Progenitor cell of endocrine pancreas (in vitro differentiated cells): Measurements from ENCODE around the gene TADA3. TPM values are rescaled to one million over a fixed set of nuclear protein-coding genes. Genes with fewer than 3 reads are reported as not detected.

Experiments
- DNase-seq: peaks from one replicate; pipeline ENCODE4 v3.0.0; 2021; ENCODE audit warnings: low spot score; ENCODE audit not compliant: unreplicated experiment
- H3K27ac Mint-ChIP-seq: 2 replicates; pipeline ENCODE4 v1.8.0; 2021; ENCODE audit warnings: mild to moderate bottlenecking, moderate library complexity, mixed read lengths
- H3K27me3 Mint-ChIP-seq: 2 replicates; pipeline ENCODE4 v1.8.0; 2021; ENCODE audit warnings: mixed read lengths
- H3K36me3 Mint-ChIP-seq: 2 replicates; pipeline ENCODE4 v1.8.0; 2022; ENCODE audit warnings: mixed read lengths; ENCODE audit not compliant: insufficient read depth
- H3K4me1 Mint-ChIP-seq: 2 replicates; pipeline ENCODE4 v1.8.0; 2021; ENCODE audit warnings: low read depth, mixed read lengths
- H3K4me3 Mint-ChIP-seq: 2 replicates; pipeline ENCODE4 v1.8.0; 2021; ENCODE audit warnings: low read depth, mild to moderate bottlenecking, moderate library complexity, mixed read lengths
- H3K9me3 Mint-ChIP-seq: 2 replicates; pipeline ENCODE4 v1.8.0; 2021; ENCODE audit warnings: low read depth, mixed read lengths
- total RNA-seq: library from RNA; stranded (reverse); gene quantifications from 2 replicates; pipeline ENCODE4 v1.2.1, GENCODE V29; 2021
- TF ChIP-seq, protein P1 (sequence below): fragments of 200-600 bp; sonication (generic); IDR thresholded peaks from one replicate; pipeline ENCODE4 v1.5.0; 2021; ENCODE audit warnings: antibody characterized with exemption, mild to moderate bottlenecking; ENCODE audit not compliant: unreplicated experiment

TADA3 gene
- total RNA-seq, 1 donor from 2014 or later, result 70.8 TPM

DNA sequence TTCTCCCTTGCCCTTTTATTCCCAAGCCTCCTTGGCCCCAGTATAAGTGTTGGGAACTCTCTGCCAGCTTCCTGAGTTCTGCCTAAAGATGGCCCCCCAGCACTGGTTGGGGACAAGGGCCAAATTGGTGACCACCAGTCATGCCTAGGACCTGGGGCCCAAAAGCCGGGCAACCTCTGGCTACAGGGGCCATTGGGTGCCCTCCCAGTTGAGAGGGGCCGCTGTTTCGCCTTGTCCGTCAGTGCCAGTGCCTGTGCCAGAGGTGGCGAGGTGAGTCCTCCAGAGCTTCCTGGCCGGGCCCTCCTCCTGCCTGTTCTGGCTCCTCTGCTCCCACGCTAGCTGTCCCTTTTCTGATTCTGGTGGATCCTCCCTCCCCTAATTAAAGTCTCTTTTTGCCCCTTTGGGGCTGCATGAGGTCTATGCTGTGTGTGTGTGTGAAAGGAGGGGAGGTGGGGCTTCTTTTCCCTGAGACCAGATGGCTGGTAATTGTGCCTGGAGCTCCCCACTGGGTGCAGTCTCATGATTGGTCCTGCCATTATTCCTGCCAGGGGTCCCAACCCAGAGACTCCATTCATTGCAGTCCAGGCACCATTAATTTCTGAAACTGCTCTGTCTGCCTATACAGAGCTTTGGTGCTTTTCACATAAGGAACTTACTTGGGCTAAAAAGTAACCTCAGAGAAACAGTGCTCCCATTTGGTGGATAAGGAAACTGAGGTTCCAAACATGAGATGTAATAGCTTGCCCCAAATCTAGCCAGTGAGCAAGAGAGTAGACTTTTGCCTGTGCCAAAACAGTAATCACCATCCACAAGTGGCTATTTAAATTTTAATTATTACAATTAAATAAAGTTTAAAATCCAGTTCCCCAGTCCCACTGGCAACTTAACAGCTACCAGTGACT, 14.7 kb upstream of the TADA3 start:
- H3K36me3 Mint-ChIP-seq, result peaks cover 15% of the 10 kb centered on the region
- H3K27ac Mint-ChIP-seq, result no peak overlapping the region
- TF ChIP-seq, protein P1, sequence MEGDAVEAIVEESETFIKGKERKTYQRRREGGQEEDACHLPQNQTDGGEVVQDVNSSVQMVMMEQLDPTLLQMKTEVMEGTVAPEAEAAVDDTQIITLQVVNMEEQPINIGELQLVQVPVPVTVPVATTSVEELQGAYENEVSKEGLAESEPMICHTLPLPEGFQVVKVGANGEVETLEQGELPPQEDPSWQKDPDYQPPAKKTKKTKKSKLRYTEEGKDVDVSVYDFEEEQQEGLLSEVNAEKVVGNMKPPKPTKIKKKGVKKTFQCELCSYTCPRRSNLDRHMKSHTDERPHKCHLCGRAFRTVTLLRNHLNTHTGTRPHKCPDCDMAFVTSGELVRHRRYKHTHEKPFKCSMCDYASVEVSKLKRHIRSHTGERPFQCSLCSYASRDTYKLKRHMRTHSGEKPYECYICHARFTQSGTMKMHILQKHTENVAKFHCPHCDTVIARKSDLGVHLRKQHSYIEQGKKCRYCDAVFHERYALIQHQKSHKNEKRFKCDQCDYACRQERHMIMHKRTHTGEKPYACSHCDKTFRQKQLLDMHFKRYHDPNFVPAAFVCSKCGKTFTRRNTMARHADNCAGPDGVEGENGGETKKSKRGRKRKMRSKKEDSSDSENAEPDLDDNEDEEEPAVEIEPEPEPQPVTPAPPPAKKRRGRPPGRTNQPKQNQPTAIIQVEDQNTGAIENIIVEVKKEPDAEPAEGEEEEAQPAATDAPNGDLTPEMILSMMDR, result no peak
- no peak overlapping the region for H3K4me3 Mint-ChIP-seq
- H3K9me3 Mint-ChIP-seq, result no peaks in the 10 kb centered on the region
- DNase-seq, result no peak
- peaks cover 13% of the 10 kb centered on the region for H3K27me3 Mint-ChIP-seq
- peaks cover 9% of the 10 kb centered on the region for H3K4me1 Mint-ChIP-seq

DNA sequence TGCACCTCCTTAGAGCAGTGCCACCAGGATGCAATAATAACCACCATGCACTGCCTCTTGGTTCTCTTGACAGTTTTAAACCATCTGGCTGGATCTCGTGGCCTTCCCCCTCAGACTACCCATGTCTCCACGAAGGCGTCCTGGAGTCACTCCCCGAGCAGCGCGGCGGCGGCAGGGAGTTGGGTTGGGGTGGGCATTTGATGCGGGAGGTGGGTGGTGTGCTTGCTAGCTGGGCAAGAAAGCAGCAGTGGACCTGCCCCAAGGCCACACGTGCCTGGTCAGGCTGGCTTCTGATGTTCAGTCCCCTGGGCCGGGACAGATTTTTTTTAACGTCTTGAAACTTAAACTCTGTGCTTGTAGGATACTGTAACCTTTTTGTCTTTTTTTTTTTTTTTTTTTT, 13.9 kb upstream of the TADA3 start:
- no peak for DNase-seq
- peaks cover 7% of the 10 kb centered on the region for H3K4me1 Mint-ChIP-seq
- H3K36me3 Mint-ChIP-seq, result peaks cover 17% of the 10 kb centered on the region
- TF ChIP-seq, protein P1, result no peak
- H3K27ac Mint-ChIP-seq, result peak overlapping the region; percentile 20
- peaks cover 6% of the 10 kb centered on the region for H3K27me3 Mint-ChIP-seq
- no peaks in the 10 kb centered on the region for H3K9me3 Mint-ChIP-seq
- no peak overlapping the region for H3K4me3 Mint-ChIP-seq

DNA sequence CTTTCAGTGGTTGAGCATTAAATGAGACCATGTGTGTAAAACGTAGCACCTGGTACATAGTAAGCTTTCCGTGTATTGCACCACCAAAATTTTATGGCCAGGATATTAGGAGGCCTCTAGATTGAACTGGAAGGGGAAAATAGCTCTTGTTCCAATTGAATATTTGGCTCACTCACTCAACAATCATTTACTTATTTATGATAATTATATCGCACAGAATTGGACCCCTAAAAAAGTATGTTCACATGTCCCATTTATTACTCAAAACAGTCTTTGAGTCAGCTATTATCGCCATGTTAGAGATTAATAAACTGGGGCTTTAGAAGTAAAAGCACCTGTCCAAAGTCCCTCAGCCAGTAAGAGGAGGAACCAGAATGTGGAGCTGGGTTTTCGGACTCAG, 12.7 kb upstream of the TADA3 start:
- no peak overlapping the region for H3K27ac Mint-ChIP-seq
- no peak overlapping the region for H3K4me3 Mint-ChIP-seq
- TF ChIP-seq, protein P1, result no peak
- no peaks in the 10 kb centered on the region for H3K27me3 Mint-ChIP-seq
- no peak for DNase-seq
- peaks cover 19% of the 10 kb centered on the region for H3K36me3 Mint-ChIP-seq
- no peaks in the 10 kb centered on the region for H3K9me3 Mint-ChIP-seq
- peaks cover 4% of the 10 kb centered on the region for H3K4me1 Mint-ChIP-seq

GRCh38 chr3:9803494-9803893, 11.2 kb upstream of the TADA3 start:
- TF ChIP-seq, protein P1, result no peak
- Mint-ChIP-seq H3K36me3 (peaks cover 20% of the 10 kb centered on the region), H3K9me3 (no peaks in the 10 kb centered on the region), H3K27ac (peak overlapping the region; percentile 38), H3K4me3 (no peak overlapping the region), H3K4me1 (no peaks in the 10 kb centered on the region), H3K27me3 (no peaks in the 10 kb centered on the region)
- DNase-seq, result no peak

DNA sequence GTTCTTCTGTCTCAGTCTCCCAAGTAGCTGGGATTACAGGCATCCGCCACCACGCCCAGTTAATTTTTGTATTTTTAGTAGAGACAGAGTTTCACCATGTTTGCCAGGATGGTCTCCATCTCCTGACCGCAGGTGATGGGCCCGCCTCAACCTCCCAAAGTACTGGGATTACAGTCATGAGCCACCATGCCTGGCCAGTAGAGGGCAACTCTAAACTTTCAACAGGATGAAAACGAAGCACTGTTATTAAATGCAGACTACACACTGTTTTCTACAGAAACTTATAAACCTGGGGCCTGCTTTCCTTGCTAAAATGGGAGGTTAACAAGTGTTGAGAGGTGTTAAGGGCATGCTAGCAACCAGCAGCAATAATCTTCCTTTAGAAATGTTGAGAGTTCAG, 8.3 kb upstream of the TADA3 start:
- H3K27ac Mint-ChIP-seq, result no peak overlapping the region
- no peak for DNase-seq
- no peaks in the 10 kb centered on the region for H3K27me3 Mint-ChIP-seq
- H3K4me3 Mint-ChIP-seq, result no peak overlapping the region
- H3K4me1 Mint-ChIP-seq, result no peaks in the 10 kb centered on the region
- TF ChIP-seq, protein P1, result peak; percentile 42
- no peaks in the 10 kb centered on the region for H3K9me3 Mint-ChIP-seq
- peaks cover 26% of the 10 kb centered on the region for H3K36me3 Mint-ChIP-seq
